Measurements from ENCODE around the gene PPP1R2. TPM values are rescaled to one million over a fixed set of nuclear protein-coding genes. Genes with fewer than 3 reads are reported as not detected.

PPP1R2 gene
- polyA plus RNA-seq (2012; rRNA removed), result 6.9 and 8.1 TPM in 2 replicates
- polyA plus RNA-seq (2012; cell fraction: cytosol; rRNA removed), result 8.5 and 11.4 TPM in 2 replicates
- 8.0 and 9.9 TPM in 2 replicates for polyA plus RNA-seq (2012; cell fraction: nucleus; rRNA removed)

GRCh38 chr3:195542698-195543499 lies at the start of gene PPP1R2:
PPP1R2 (minus strand) TSS chr3:195543325; CDS start chr3:195543025, 300 bp downstream.
- POLR2A ChIA-PET, result interaction anchor here (0.9 to 1.7 kb wide), 3 partner anchors 100 to 272 kb away, joined by 3 to 10 read pairs (median 3); partner anchors contain the start of genes ACAP2 and XXYLT1
- Histone ChIP-seq H3K4me1 (ENCODE audit: control insufficient read depth in 1 of 2, insufficient read depth in 2 of 2, low read depth in 1 of 2, low read length in 1 of 2) (peaks cover 23 to 24% of the 10 kb centered on the region in 2 experiments), H2AFZ (ENCODE audit: low read depth) (peak within 1 kb of the TSS; percentile 94), H3K36me3 (replicated peaks in 1 of 2; ENCODE audit: control insufficient read depth in 1 of 2, insufficient read depth in 2 of 2, low read length in 1 of 2) (no peaks in the 10 kb centered on the region), H3K4me3 (ENCODE audit: low read depth in 2 of 2, low read length in 1 of 2) (peak within 1 kb of the TSS; percentile 89 to 94), H3K79me2 (ENCODE audit: insufficient read depth) (peaks cover 49% of the 10 kb centered on the region), H3K9me3 (no peaks in the 10 kb centered on the region), H3K4me2 (peak within 1 kb of the TSS; percentile 86), H3K27me3 (ENCODE audit: insufficient read depth) (no peaks in the 10 kb centered on the region), H3K27ac (ENCODE audit: low read depth in 2 of 2, low read length in 1 of 2) (peak within 1 kb of the TSS; percentile 68 to 78), H3F3A (replicated peaks; ENCODE audit: insufficient read depth) (peaks cover 15% of the 10 kb centered on the region), H3K9me2 (no peaks in the 10 kb centered on the region), H4K20me1 (ENCODE audit: insufficient read depth) (peaks cover 32% of the 10 kb centered on the region), H3K9ac (peak within 1 kb of the TSS; percentile 89)
- WGBS (ENCODE audit: low lambda C conversion rate), result 2% methylated on average over 37 of the region's 95 CpGs
- TF ChIP-seq CHD2 (IDR thresholded peaks at IDR 0.05; ENCODE audit: low read length, partially characterized antibody), result peak; percentile 99
- TF ChIP-seq MXI1 (IDR thresholded peaks at IDR 0.05; ENCODE audit: low read depth, low read length), result peak; percentile 64
- peak; percentile 40; the same call in 1 of the 2 replicates for TF ChIP-seq REST (IDR thresholded peaks at IDR 0.05; ENCODE audit: low read depth, low read length)
- peak; percentile 74; the same call in 1 of the 2 replicates for TF ChIP-seq YY1 (IDR thresholded peaks at IDR 0.05; ENCODE audit: low read depth)
- TF ChIP-seq ZBTB33 (IDR thresholded peaks at IDR 0.05; ENCODE audit: borderline replicate concordance, low read depth), result peak; percentile 96
- no peak for TF ChIP-seq FOXJ3 (CRISPR knock-in tag; IDR thresholded peaks at IDR 0.05)
- TF ChIP-seq SMC3 (IDR thresholded peaks at IDR 0.05; ENCODE audit: low read depth, low read length), result no peak
- peak; percentile 29; the same call in 1 of the 2 replicates for TF ChIP-seq NRF1 (IDR thresholded peaks at IDR 0.05; ENCODE audit: low read depth, low read length)
- no peak for TF ChIP-seq JUND (IDR thresholded peaks at IDR 0.05)
- peak; percentile 88 for TF ChIP-seq TAF1 (IDR thresholded peaks at IDR 0.05; ENCODE audit: borderline replicate concordance, low read depth, low read length)
- TF ChIP-seq MAX (IDR thresholded peaks at IDR 0.05; ENCODE audit: low read depth), result peak; percentile 17; the same call in 1 of the 2 replicates
- TF ChIP-seq TCF12 (IDR thresholded peaks at IDR 0.05), result no peak
- TF ChIP-seq SIN3A (IDR thresholded peaks at IDR 0.05; ENCODE audit: borderline replicate concordance, low read depth, low read length), result 0 out of 2 replicates have a peak, but pooled peaks have one; percentile 62
- TF ChIP-seq POLR2AphosphoS5 (IDR thresholded peaks at IDR 0.05; ENCODE audit: low read depth, low read length), result peak; percentile 95
- no peak for TF ChIP-seq FOXM1 (IDR thresholded peaks at IDR 0.05; ENCODE audit: low read depth)
- TF ChIP-seq ELF1 (IDR thresholded peaks at IDR 0.05), result no peak
- no peak for TF ChIP-seq FOSL2 (IDR thresholded peaks at IDR 0.05; ENCODE audit: borderline replicate concordance, low read depth)
- no peak for TF ChIP-seq EP300 (IDR thresholded peaks at IDR 0.05; ENCODE audit: borderline replicate concordance in 1 of 2, low read depth in 1 of 2, low read length in 1 of 2)
- TF ChIP-seq TEAD4 (IDR thresholded peaks at IDR 0.05; ENCODE audit: borderline replicate concordance, insufficient read depth), result no peak
- no peak for TF ChIP-seq IRF3 (IDR thresholded peaks at IDR 0.05; ENCODE audit: low read depth, low read length)
- no peak for TF ChIP-seq PBX3 (IDR thresholded peaks at IDR 0.05)
- TF ChIP-seq EZH2phosphoT487 (IDR thresholded peaks at IDR 0.05; ENCODE audit: borderline replicate concordance, low read depth), result no peak
- peak; percentile 98 for DNase-seq
- CTCF ChIA-PET, result interaction anchor here (0.6 to 3.0 kb wide), 6 partner anchors 16 to 871 kb away, joined by 3 to 20 read pairs (median 5); partner anchors contain the start of genes LSG1 and XXYLT1

Measured in SK-N-SH (cell line).